IPS-18c (cell line): ENCODE measurements around the gene ZNF385D.

Source experiments
- H3K4me3 ChIP-seq: 2 replicates; pipeline ENCODE4 v1.7.0; 2013; ENCODE audit warnings: low read depth, mild to moderate bottlenecking, low read length, moderate library complexity; ENCODE audit not compliant: insufficient read depth
- H3K9me3 ChIP-seq: one replicate; pipeline ENCODE4 v1.6.1; 2013; ENCODE audit warnings: mild to moderate bottlenecking, low read length, moderate library complexity; ENCODE audit not compliant: control insufficient read depth, insufficient read depth

Gene ZNF385D

GRCh38 chr3:21462141-21462540, 288.9 kb downstream of the ZNF385D start:
- H3K9me3 ChIP-seq = no peaks in the 10 kb centered on the region
- no peak overlapping the region for H3K4me3 ChIP-seq

- no peak overlapping the region for H3K4me3 ChIP-seq
Observed at GRCh38 chr3:21457084-21457483, 293.9 kb downstream of the ZNF385D start.

GRCh38 chr3:21449738-21450137, 301.3 kb downstream of the ZNF385D start:
- Histone ChIP-seq H3K4me3 (no peak overlapping the region), H3K9me3 (peaks cover 2% of the 10 kb centered on the region)

More at GRCh38 chr3:21457084-21457483, 293.9 kb downstream of the ZNF385D start:
- no peaks in the 10 kb centered on the region for H3K9me3 ChIP-seq

DNA sequence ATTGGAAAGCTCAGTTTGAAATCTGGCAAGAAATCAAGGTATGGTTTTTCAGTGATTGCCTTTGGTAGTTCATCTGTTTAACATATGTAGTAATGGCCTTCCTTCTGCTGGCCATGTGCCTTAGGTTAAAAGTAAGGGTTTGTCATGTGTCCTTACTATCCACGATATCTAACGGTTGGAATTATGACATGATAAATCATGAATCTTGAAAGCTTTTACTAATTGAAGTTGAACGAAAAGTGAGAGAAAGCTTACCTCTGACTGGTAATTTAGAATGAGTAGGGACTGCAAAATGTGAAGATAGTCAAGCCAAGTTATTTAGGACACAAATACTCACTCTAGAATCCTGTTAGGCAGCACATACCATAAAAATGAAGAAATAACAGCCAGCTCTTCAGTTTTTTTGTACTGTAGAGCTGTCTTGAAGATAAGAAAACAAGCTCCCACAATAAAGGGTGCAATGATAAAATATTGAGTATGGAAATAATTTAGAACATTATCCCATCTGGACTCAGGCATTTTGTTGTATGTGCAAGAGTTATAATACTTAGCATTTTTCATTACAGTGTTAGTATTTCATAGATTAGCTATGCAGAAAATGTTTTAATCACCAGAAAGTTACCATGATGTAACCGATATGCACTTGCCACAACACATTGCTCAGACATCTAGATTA, 303.4 kb downstream of the ZNF385D start:
- H3K9me3 ChIP-seq = peaks cover 2% of the 10 kb centered on the region
- H3K4me3 ChIP-seq = no peak overlapping the region

- H3K4me3 ChIP-seq = no peak overlapping the region
- peaks cover 2% of the 10 kb centered on the region for H3K9me3 ChIP-seq
Observed at GRCh38 chr3:21446945-21447475, 304.0 kb downstream of the ZNF385D start.

DNA sequence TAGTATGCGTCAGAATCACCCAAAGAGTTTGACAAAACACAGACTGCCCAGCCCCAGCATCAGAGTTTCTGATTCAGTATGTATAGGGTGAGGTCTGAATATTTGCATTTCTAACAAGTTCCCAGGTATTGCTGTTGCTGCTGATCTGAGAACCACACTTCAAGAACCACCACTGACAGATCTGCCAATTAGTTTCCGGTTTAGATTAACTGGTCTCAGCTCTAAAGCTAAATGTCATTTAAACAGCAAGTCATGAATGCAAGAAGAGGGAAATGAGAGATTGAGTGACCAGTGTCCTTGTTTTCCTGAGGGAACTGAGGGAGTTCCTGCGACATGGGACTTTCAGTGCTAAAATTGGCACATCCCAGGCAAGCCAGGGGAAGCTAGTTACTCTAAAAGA, 305.0 kb downstream of the ZNF385D start:
- H3K9me3 ChIP-seq = peaks cover 2% of the 10 kb centered on the region
- H3K4me3 ChIP-seq = 0 out of 2 replicates have a peak overlapping the region, but pooled peaks have one; percentile 9

- no peaks in the 10 kb centered on the region for H3K9me3 ChIP-seq
- H3K4me3 ChIP-seq = no peak overlapping the region
Observed at GRCh38 chr3:21441821-21442220, 309.2 kb downstream of the ZNF385D start.

DNA sequence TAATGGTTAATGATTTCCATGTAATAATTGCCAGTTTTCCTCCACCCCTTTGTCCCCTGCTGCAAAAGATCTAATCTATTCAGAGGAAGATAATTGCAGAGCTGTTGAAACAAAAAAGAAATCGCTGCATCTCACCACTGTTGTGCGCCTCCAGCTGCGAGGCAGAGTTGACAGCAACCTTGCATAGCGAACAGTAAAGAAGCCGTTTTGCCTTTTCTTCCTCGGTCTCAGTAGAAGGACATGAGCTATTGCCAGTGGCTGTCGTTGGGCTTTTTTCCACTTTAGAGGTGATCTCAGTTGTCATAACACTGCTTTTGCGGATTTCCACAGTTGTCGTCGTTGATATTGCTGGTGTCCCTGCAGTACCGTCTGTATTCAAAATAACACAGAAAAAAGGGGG, 314.2 kb downstream of the ZNF385D start:
- Histone ChIP-seq H3K4me3 (no peak overlapping the region), H3K9me3 (no peaks in the 10 kb centered on the region)

GRCh38 chr3:21435871-21436270, 315.1 kb downstream of the ZNF385D start:
- Histone ChIP-seq H3K9me3 (no peaks in the 10 kb centered on the region), H3K4me3 (no peak overlapping the region)

GRCh38 chr3:21434310-21434709, 316.7 kb downstream of the ZNF385D start:
- no peak overlapping the region for H3K4me3 ChIP-seq
- no peaks in the 10 kb centered on the region for H3K9me3 ChIP-seq

DNA sequence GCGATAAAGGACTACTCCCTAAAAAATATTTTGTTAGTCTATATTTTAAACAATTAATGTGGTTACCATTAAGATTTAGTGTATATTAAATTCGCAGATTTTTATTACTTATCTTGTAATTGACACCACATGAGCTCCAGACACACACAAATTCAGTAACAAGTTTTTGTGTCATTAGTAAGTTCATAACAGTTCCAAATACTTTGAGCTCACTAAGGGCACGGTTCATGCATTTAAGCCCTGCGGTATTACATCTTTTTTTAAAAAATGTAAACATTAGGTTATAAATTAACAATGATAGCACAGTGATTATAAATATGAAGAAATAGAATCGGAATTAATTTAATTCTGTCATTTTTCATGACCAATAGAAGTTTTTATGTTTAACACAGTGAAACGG, 317.3 kb downstream of the ZNF385D start:
- H3K4me3 ChIP-seq = no peak overlapping the region
- H3K9me3 ChIP-seq = no peaks in the 10 kb centered on the region

GRCh38 chr3:21426920-21427319, 324.1 kb downstream of the ZNF385D start:
- Histone ChIP-seq H3K9me3 (no peaks in the 10 kb centered on the region), H3K4me3 (no peak overlapping the region)

DNA sequence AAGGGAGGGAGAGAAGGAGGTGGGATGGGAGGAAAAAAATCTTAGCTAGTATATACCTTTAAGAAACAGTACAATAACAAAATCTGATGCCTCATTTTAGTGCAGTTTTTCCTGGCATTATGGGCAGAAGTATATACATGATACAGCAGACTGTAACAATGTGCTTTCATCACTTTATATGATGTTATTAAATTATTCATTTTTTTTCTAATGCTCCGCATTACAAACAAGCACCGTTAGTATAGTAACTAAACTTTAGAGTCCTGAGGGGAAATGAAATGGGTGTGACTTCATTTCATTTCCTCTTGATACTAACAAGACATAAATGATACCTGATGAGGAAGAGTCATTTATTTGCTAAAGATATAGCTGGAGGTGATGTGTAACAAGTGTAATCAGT, 325.3 kb downstream of the ZNF385D start:
- H3K9me3 ChIP-seq = no peaks in the 10 kb centered on the region

GRCh38 chr3:21421096-21421495, 329.9 kb downstream of the ZNF385D start:
- Histone ChIP-seq H3K4me3 (no peak overlapping the region), H3K9me3 (no peaks in the 10 kb centered on the region)

More for the DNA sequence above, 325.3 kb downstream of the ZNF385D start:
- no peak overlapping the region for H3K4me3 ChIP-seq

DNA sequence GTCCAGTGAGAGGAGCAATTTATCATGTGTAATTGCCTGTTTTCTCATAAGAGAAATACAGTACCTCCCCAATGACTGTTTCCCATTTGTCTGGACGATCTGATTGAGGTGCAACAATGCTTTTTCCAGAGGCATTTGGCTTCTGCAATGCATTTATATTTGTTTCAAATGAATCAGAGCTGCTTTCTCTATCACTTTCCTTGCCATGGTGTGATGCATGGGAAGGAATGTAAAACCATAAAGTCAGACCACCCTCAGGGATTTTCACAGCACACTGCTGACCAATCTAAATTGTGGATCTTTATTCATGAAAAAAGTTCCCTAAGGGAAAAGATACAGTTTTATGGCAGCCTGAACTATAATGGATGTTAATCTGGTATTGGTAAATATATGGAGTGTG, 333.0 kb downstream of the ZNF385D start:
- H3K4me3 ChIP-seq = no peak overlapping the region
- no peaks in the 10 kb centered on the region for H3K9me3 ChIP-seq

GRCh38 chr3:21414506-21414905, 336.5 kb downstream of the ZNF385D start:
- H3K9me3 ChIP-seq = no peaks in the 10 kb centered on the region

DNA sequence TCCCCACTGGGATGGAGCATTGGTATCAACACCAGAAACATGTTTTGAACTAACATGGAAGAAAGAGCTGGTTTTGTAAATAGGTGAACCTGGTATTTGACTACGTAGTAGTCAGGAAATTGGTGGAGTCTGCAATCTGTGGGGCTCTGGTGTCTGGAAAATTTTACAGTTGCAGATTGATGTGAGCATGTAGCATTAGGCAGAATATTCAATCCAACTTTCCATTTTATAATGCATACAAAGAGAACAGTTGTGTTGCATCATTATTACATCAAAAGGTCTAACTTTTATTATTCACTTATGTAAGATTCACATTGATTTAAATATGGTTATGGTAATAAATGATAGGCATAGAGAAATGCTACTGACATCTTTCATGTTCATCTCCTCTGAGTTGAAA, 340.0 kb downstream of the ZNF385D start:
- no peak overlapping the region for H3K4me3 ChIP-seq
- no peaks in the 10 kb centered on the region for H3K9me3 ChIP-seq

More at GRCh38 chr3:21414506-21414905, 336.5 kb downstream of the ZNF385D start:
- H3K4me3 ChIP-seq = no peak overlapping the region

DNA sequence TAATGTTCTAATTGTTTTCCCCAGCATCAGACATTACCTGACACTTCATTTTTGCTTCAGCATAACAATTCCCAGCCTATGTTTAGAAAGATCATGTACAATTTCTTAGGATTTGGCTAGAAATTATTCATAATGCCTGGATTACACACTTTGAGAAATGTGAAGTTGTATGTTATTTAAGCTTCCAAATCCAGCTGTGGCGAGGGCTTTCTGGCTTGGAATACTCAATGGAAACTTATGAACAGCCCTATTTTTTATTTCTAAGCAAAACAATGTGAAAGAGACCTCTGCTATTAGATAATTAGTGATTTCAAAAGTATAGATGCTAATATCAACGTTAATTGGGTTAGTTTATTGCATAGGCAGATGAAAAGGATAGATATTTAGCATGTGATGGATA, 341.6 kb downstream of the ZNF385D start:
- H3K9me3 ChIP-seq = no peaks in the 10 kb centered on the region
- no peak overlapping the region for H3K4me3 ChIP-seq

DNA sequence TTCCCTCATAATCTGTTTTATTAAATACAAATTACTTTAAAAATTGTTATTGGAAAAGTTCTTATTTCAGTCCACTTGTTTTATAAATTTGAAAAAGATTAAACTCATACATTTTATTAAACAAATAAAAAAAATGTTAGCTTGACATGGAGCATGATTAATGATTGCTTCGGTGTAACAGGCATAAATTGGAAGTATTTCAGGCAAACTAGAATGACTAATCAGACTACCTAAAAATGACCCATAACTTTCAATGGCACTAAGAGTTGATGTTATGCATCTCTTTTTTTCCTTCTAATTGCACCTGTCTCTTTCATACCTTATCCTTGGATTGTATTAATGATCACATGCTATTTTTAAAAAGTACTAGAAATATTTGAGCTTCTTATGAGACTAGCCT, 343.3 kb downstream of the ZNF385D start:
- no peak overlapping the region for H3K4me3 ChIP-seq
- no peaks in the 10 kb centered on the region for H3K9me3 ChIP-seq
